GM19193 (cell line): ENCODE measurements around the gene STX2.

Source experiments
- POLR2A ChIP-seq: IDR thresholded peaks from 4 replicates; pipeline ENCODE4 v1.6.1; 2011; ENCODE audit not compliant: insufficient read depth, insufficient read length; ENCODE audit errors: extremely low read depth

STX2 gene

DNA sequence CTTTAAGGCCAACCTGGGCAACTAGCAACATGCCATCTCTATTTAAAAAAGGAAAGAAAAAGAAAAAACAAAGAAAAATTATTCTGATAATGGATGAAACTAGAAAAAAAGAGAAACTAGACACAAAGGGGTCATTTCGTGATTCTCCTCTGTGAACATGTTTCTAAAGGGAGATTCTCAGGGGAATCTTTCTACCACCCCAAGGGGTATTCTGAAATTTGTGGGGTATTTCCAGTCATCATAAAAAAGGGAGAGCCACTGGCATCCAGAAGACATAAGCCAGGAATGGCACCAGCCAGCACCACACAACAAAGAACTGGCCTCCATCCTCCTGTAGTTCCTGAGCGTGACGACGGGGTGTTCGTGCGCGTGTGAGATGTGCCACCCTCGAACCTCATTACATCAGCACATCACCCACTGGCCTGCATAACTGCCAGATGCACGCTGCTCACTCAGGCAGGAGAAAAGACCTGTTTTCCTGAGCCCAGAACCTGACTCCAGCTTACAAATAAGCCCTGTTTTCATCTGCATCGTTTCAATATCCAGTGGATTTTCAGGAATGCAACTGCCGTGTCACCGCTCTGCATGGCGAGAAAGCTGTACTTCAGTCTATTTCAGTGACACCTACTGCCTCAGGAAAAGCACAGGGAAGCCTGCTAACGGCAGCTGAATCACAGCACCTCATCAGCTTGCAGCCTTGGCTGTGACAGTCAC lies 23.9 kb downstream of the STX2 start:
- TF ChIP-seq POLR2A, result no peak

DNA sequence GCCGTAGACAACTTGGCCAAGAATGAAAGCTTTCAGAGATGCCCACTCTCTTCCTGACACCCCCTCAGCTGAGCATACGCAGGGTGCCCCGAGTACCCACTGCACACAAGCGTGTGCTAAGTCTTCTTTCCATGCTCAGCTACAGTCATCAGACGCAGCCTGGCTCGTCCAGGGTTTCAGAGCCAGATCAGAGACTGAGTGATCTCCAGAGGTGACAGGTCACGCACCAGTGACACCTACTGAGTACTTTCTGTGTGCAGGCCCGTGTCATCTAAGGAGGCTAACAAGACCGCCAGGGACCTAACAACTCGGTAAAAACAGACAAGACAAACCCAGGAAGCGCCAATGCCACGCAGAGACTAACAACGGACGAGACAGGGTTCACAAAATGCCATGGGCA lies 25.1 kb downstream of the STX2 start:
- no peak for TF ChIP-seq POLR2A

DNA sequence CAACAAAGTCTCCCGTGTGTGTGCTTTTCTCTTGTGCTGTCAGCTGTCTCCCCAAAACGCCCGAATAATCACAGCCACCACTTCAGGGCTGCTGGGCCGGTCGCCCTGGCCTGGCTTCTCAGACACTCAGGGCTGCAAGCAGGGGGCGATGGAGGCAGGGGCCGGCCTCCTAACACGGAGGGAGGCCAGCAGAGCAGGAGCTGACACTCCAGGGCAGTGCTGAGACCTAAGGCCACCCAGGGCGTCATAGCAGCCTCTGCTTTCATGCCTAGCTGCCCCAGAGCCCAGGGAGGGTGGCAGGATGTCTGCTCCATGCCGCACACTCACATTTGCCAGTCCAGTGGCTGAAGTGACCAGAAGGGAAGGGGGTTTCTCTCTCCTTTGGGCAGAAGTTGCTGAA lies 25.6 kb downstream of the STX2 start:
- no peak for TF ChIP-seq POLR2A

DNA sequence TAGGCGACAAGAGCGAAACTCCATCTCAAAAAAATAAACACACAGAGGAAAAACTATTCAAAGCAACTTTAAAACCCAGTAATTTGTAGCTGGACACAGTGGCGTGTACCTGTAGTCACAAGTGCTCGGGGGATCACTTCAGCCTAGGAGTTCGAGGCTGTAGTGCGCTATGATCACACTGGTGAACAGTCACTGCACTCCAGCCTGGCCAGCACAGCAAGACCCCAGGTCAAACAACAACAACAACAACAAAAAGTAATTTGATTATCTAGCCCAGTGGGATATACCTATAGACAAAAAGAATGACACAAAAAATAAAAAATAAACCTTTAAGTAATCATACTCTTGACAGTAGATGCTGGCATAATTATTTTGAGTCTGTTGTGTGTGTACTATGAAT lies 29.3 kb downstream of the STX2 start:
- TF ChIP-seq POLR2A, result no peak

DNA sequence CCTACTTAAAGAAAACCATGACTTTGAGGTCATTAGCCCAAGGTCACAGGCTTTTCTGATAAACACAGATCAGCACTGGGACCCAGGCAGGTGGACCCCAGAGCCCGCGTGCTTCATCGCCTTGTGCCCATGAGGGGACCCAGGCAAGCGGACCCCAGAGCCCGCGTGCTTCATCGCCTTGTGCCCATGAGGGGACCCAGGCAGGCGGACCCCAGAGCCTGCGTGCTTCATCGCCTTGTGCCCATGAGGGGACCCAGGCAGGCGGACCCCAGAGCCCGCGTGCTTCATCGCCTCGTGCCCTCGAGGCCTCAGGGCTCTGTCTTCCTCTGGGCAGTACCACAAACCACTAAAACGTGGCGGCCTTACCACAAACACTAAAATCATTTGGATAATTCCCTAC lies 31.7 kb downstream of the STX2 start:
- TF ChIP-seq POLR2A, result no peak

DNA sequence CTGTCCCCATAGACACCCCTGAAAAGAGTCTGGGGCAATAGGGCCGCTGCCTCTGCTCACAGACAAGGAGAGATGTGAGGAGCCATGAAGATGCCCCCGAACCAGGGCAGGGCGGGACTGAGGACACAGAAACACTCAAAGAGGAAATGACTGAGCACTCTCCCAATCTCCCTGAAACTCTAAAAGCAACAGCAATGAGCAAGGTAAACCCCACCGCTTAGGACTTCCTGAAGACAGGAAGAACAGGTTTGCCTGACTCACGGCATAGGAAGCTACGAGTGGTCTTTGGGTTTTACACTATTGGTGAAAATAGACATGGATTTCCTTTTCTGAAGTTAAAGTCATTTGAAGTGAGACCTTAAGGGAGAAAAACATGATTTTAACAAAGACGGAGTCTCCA lies 32.5 kb downstream of the STX2 start:
- no peak for TF ChIP-seq POLR2A

DNA sequence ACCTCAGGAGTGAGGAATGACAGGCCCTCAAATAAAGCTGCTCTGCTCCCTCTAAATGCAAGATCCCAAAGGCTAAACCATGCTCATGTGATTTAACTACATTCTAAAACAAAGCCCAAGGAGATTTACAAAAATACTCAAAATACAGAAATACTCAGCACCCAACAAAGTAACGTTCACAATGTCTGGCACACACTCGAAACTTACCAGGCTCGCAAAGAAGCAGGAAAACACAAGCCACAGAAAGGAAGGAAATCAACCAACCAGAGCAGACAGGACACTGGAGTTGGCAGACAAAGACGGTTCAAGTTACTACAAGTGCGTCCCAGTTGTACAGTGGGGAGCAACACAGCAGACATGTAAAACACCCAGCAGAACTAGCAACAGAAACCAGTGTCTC lies 33.4 kb downstream of the STX2 start:
- no peak for TF ChIP-seq POLR2A

DNA sequence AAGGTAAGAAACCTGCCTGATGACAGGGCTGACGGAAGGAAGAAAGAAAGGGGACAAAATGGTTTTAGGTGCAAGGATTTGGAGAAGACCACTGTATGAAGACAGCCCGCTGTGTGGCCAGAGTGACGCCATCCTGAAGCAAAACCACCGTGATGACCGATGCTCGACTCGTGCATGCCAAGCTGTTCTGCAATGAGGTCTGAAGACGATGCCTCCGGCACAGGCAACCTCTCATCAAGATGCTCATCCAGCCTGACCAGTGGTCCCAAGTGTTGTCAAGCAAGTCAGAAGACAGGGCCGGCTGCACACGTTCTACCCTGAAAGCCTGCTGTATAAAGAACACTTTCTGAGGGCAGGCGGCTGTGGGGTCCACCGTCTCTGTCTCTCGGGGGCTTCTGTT lies 34.8 kb downstream of the STX2 start:
- TF ChIP-seq POLR2A, result no peak

DNA sequence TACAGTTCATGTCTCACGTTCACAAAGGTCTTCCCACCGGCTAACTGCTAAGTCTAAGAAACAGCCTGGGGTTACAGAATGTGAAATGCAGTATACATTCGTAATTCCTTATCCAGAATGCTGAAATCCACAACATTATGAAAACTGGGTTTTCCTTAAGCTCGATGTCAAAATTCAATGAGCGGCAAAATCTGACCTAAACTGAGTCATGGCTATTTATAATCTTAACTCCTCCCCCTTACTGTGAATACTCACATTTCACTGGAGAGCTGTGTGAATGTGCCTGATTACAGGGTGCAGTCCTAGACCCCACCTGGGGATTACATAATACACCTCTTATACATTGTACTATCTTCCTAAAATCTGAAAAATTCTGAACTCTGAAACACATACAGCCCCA lies 35.3 kb downstream of the STX2 start:
- TF ChIP-seq POLR2A, result no peak

DNA sequence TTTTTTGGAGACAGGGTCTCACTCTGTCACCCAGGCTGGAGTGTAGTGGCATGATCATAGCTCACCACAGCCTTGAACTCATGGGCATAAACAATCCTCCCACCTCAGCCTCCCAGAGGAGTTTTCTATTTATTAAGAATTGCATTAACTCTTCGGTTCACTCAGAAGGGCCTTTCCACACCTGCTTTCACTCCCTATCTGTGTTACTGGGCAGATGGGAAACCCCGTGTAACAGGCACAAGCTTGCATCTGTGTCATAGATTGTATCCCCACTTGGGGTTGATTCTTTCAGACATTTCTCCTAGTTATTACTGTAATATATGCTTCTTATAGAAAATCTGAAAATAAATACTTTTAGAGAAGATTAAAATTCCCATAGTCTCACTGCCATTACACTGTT lies 38.7 kb downstream of the STX2 start:
- TF ChIP-seq POLR2A, result no peak

DNA sequence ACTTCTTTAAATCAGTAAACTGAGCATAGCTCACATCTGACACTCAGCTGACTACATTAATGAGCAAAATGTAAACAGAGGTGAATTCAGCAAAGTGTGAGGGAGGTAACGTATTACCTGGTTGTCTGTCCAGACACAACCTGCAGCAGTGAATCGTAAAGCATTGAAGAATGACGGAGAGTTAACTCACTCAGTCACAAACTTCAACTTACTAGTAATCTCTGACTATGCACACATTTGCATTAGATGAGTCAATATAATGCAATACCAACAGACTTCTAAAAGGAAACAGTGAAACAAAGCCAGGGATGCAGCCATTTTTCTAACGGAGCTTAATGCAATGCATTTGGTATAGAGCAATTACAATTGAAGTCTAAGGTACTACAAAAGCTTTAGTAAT lies 40.0 kb downstream of the STX2 start:
- TF ChIP-seq POLR2A, result no peak

DNA sequence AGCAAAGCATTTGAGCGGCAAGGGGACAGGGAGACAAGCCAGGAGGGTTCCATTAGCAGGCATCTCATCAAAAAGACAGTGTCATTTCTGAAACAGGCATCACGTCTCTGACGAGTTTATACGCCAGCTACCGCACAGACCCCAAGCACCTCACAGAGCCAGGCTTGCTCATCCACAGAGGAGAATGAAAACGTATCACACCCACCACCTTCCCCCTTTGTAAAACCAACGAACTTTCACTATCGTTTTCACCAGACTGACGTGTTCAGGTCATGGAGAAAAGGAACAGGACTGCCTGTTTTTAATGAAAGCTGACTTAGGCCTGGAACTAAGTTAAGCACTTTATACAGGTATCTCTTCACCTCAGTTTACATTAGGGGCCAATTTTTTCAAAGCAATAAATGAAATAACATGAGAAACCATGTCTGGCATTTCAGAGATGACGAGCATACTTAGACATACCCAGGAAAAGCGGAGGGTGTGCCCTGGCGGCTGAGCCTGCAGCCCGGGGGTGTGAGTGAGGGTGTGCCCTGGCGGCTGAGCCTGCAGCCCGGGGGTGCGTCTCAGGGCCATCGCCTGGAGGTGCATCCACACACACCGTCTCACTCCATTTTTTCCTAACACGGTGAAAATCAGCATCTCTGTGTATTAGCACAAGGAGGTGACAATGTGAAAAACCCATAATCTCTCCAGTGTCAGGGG lies 41.9 kb downstream of the STX2 start:
- no peak for TF ChIP-seq POLR2A

DNA sequence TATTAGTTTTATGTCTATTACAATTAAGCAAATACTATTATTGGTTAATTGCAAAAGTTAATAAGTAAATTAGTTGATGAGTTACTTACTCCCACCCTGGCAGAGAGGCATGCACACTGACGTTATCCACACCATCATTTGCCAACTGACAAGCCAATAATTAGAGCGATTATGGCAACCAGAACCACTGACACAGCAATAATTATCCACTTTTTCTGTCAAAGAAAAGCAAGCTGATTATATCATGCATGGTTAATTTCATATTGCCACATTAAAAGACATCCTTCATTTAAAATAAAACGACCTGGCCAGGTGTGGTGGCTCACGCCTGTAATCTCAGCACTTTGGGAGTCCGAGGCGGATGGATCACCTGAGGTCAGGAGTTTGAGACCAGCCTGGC lies 43.1 kb downstream of the STX2 start:
- no peak for TF ChIP-seq POLR2A

DNA sequence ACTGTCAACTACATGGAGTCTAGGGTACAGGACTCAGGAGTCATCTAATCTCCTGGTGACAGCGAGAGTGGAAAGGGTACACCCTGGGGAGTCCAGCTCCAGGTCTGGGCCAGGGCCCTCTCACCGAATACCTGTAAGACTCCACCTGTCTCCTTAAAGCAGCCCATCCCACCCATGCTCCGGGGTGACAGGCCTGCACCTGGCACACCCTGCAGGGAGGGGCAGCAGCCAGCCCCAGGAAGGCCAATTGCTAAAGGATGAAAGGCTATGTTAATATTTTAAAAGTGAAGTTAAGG lies 45.5 kb downstream of the STX2 start:
- no peak for TF ChIP-seq POLR2A

DNA sequence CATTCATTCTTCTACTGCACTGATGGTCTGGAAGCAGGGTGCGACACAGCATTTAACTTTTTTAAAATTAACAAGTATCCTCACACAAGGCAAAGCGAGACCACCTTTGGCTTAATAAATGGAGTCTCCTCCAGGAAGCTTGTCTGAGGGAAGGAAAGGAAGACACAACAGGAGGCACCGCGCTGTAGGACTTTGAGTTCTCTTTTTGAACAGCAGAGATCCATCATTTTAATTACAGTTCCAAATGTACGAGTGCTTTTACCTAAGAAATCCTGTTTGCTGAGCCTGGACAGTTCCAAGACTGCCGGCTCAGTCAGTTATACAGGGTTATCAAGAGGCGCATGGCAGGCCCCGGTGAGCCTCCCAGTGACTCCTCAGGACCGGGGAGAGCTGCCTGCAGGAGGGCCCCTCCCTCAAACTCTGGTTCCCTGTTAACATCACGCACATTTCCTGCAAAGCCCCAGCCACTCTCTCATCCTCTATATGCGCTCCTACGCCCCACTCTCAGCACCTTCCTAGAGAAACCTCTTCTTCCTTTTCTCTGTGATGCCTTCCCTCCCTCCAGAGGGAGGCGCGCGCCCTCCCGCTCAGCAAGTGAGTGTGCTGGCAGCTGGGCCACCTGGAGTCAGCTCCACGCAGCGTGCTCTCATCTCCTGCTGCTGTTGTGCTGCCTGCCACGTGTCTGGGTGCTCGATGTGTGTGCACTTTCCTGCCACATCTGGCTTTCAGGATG lies 46.1 kb downstream of the STX2 start:
- no peak for TF ChIP-seq POLR2A

DNA sequence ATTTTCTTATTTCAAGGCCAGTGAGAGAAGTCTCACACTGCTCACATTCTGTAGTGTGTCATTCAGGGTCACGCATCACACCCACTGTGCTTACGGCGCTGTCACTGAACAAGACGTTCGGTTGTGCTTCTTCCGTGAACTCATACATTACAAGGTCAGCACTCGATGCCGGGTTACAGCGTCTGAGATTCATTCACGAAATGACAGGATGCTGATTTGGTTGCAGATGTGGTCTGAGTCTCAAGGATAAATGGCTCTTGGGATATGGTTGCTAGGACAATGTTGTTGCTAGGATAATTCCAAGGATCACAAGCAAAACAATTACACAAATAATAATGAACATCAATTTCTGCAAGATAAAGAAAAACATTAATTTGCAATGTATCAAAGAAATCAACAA lies 47.4 kb downstream of the STX2 start:
- TF ChIP-seq POLR2A, result no peak
